ENCODE data around the gene HOXB5.

DNA sequence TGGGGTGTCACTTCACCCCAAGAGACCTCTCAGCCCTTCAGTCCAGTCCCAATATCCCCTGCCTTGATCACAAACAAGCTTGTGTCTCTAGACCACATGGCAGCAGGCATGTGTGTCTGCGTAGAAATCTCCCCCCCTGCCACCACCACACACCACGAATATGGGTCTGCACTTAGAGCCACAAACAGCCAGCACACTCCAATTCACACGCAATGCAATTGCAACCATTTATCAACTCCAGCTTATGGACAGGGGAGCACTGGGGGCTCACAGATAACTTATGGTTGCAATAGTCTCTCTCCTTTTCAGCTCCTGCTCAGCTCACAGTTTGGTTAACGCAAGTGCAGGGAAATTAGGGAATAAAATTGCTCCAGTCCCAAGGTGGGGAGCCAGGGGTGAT is 30.0 kb upstream of the HOXB5 start:
- TF ChIP-seq CTCF (IDR thresholded peaks at IDR 0.05; ENCODE audit: low read length) (no peak), EZH2 (IDR thresholded peaks at IDR 0.05; ENCODE audit: borderline replicate concordance, low read length) (no peak)
